Endodermal cell (in vitro differentiated cells): ENCODE results near the gene CSTPP1. TPM values are rescaled to one million over a fixed set of nuclear protein-coding genes. Genes with fewer than 3 reads are reported as not detected.

Source experiments
- DNase-seq: peaks from one replicate; pipeline ENCODE4 v3.0.0-alpha.2; 2017
- H3K27ac ChIP-seq: 2 replicates; pipeline ENCODE4 v1.5.1; 2013; ENCODE audit warnings: mild to moderate bottlenecking, low read depth, low read length, moderate library complexity
- H3K27me3 ChIP-seq: 2 replicates; pipeline ENCODE4 v1.6.1; 2013; ENCODE audit warnings: mild to moderate bottlenecking, low read length, moderate library complexity; ENCODE audit not compliant: insufficient read depth, control insufficient read depth, poor library complexity, severe bottlenecking
- H3K36me3 ChIP-seq: 2 replicates; pipeline ENCODE4 v1.7.0; 2013; ENCODE audit warnings: mild to moderate bottlenecking, low read length, moderate library complexity; ENCODE audit not compliant: control insufficient read depth, insufficient read depth
- H3K4me1 ChIP-seq: one replicate; pipeline ENCODE4 v1.7.0; 2013; ENCODE audit warnings: low read length; ENCODE audit not compliant: control insufficient read depth, insufficient read depth
- H3K4me3 ChIP-seq: 2 replicates; pipeline ENCODE4 v1.5.1; 2013; ENCODE audit warnings: mild to moderate bottlenecking, low read length, moderate library complexity
- H3K9ac ChIP-seq: 2 replicates; pipeline ENCODE4 v1.6.1; 2013; ENCODE audit warnings: mild to moderate bottlenecking, low read length, moderate library complexity; ENCODE audit not compliant: poor library complexity, severe bottlenecking; ENCODE audit errors: extremely low read depth
- H3K9me3 ChIP-seq: 2 replicates; pipeline ENCODE4 v1.6.1; 2013; ENCODE audit warnings: mild to moderate bottlenecking, low read length, moderate library complexity; ENCODE audit not compliant: control insufficient read depth
- H3K27ac Mint-ChIP-seq: 2 replicates; pipeline ENCODE4 v1.8.0; 2020; ENCODE audit warnings: mixed read lengths
- H3K27me3 Mint-ChIP-seq: 2 replicates; pipeline ENCODE4 v1.8.0; 2021; ENCODE audit warnings: mild to moderate bottlenecking, mixed read lengths; ENCODE audit not compliant: insufficient read depth
- H3K36me3 Mint-ChIP-seq: 2 replicates; pipeline ENCODE4 v1.8.0; 2020; ENCODE audit warnings: low read depth, mixed read lengths
- H3K4me1 Mint-ChIP-seq: 2 replicates; pipeline ENCODE4 v1.8.0; 2020; ENCODE audit warnings: mixed read lengths
- H3K4me3 Mint-ChIP-seq: 2 replicates; pipeline ENCODE4 v1.8.0; 2020; ENCODE audit warnings: mild to moderate bottlenecking, moderate library complexity, mixed read lengths
- H3K9me3 Mint-ChIP-seq: 2 replicates; pipeline ENCODE4 v1.8.0; 2020; ENCODE audit warnings: mild to moderate bottlenecking, mixed read lengths
- CTCF ChIP-seq: fragments of 200-600 bp; sonication (generic); conservative IDR thresholded peaks from 2 replicates; pipeline ENCODE4 v1.5.0; 2021; ENCODE audit warnings: antibody characterized with exemption, mild to moderate bottlenecking
- WGBS, 2 experiments: methylation state at CpG; one replicate each; pipeline versions ENCODE4 v1.1.5 to v1.1.7; 2013; ENCODE audit warnings: missing lambda C conversion rate in 2 of 2, mixed read lengths in 1 of 2; ENCODE audit not compliant: insufficient coverage in 1 of 2, insufficient read length in 1 of 2; 5-methylcytosine and 5-hydroxymethylcytosine counted together
- total RNA-seq, 2 donors: library from RNA; stranded (reverse); fragmentation: NEBNext Ultra II Directional in 1 of 2; extraction: Animal tissue kit (Norgen Biotek cat#: 25700) in 1 of 2; gene quantifications; 2 replicates in 1 of 2; 3 replicates in 1 of 2; pipeline ENCODE4 v1.2.1, GENCODE V29; 2021

The CSTPP1 gene
- total RNA-seq, 2 donors from 2014 or later, result 46.7 to 57.6 TPM

- peaks cover 10% of the 10 kb centered on the region for H3K36me3 Mint-ChIP-seq
- Histone ChIP-seq H3K36me3 (peaks cover 15% of the 10 kb centered on the region), H3K9me3 (no peaks in the 10 kb centered on the region), H3K4me1 (no peaks in the 10 kb centered on the region), H3K27me3 (peaks cover 8% of the 10 kb centered on the region), H3K9ac (no peak overlapping the region), H3K4me3 (no peak overlapping the region), H3K27ac (no peak overlapping the region)
- no peak overlapping the region for H3K27ac Mint-ChIP-seq
- peaks cover 8% of the 10 kb centered on the region for H3K4me1 Mint-ChIP-seq
- 96 to 97% methylated on average over 15 to 17 of the region's 17 CpGs for WGBS, 2 experiments
- no peak overlapping the region for H3K4me3 Mint-ChIP-seq
- no peak for TF ChIP-seq CTCF
- H3K9me3 Mint-ChIP-seq, result no peaks in the 10 kb centered on the region
- no peak for DNase-seq
- H3K27me3 Mint-ChIP-seq, result peaks cover 4% of the 10 kb centered on the region
These were observed 245.8 kb downstream of the CSTPP1 start for GRCh38 chr11:47182380-47182779.

GRCh38 chr11:47183031-47183856 lies 246.7 kb downstream of the CSTPP1 start:
- H3K27ac Mint-ChIP-seq, result no peak overlapping the region
- Histone ChIP-seq H3K9ac (no peak overlapping the region), H3K27ac (no peak overlapping the region), H3K36me3 (peaks cover 15% of the 10 kb centered on the region), H3K9me3 (no peaks in the 10 kb centered on the region), H3K4me1 (no peaks in the 10 kb centered on the region), H3K27me3 (peaks cover 17% of the 10 kb centered on the region), H3K4me3 (no peak overlapping the region)
- DNase-seq, result no peak
- WGBS, 2 experiments, result 93 to 95% methylated on average over 16 to 25 of the region's 25 CpGs
- no peaks in the 10 kb centered on the region for H3K9me3 Mint-ChIP-seq
- H3K4me1 Mint-ChIP-seq, result peaks cover 13% of the 10 kb centered on the region
- no peak for TF ChIP-seq CTCF
- H3K27me3 Mint-ChIP-seq, result peaks cover 13% of the 10 kb centered on the region
- H3K4me3 Mint-ChIP-seq, result no peak overlapping the region
- H3K36me3 Mint-ChIP-seq, result peaks cover 10% of the 10 kb centered on the region

GRCh38 chr11:47183969-47184368 lies 247.4 kb downstream of the CSTPP1 start:
- Histone ChIP-seq H3K4me3 (no peak overlapping the region), H3K9me3 (no peaks in the 10 kb centered on the region), H3K9ac (no peak overlapping the region), H3K36me3 (peaks cover 13% of the 10 kb centered on the region), H3K4me1 (no peaks in the 10 kb centered on the region), H3K27ac (no peak overlapping the region), H3K27me3 (peaks cover 19% of the 10 kb centered on the region)
- no peak for DNase-seq
- H3K27me3 Mint-ChIP-seq, result peaks cover 20% of the 10 kb centered on the region
- no peaks in the 10 kb centered on the region for H3K9me3 Mint-ChIP-seq
- WGBS, 2 experiments, result 94 to 98% methylated on average over 5 to 7 of the region's 7 CpGs
- H3K4me1 Mint-ChIP-seq, result peaks cover 13% of the 10 kb centered on the region
- TF ChIP-seq CTCF, result no peak
- H3K4me3 Mint-ChIP-seq, result no peak overlapping the region
- H3K36me3 Mint-ChIP-seq, result peaks cover 10% of the 10 kb centered on the region
- H3K27ac Mint-ChIP-seq, result no peak overlapping the region
